ENCODE measurements around the gene QRFPR. TPM values are rescaled to one million over a fixed set of nuclear protein-coding genes. Genes with fewer than 3 reads are reported as not detected.

The QRFPR gene
- total and polyA plus RNA-seq, 10 of the 15 experiments (the other 5 are each of a cell fraction or from before 2014, with no cell fraction given): not detected

- SMC1A ChIA-PET (ENCODE audit: uncharacterized antibody, unreplicated experiment): no interaction called here
- CTCF ChIA-PET: interaction anchor here (0.9 kb wide), 1 partner anchor 27 kb away, joined by 3 read pairs; no protein-coding TSS in a partner anchor
- FAIRE-seq: no peak
- Histone ChIP-seq H3K36me3 (ENCODE audit: control insufficient read depth in 2 of 2, insufficient read depth in 2 of 2, low read length in 1 of 2) (no peaks in the 10 kb centered on the region), H3K27me3 (replicated peaks in 1 of 2; ENCODE audit: control insufficient read depth in 2 of 2, insufficient read depth in 2 of 2, low read length in 1 of 2) (no peaks in the 10 kb centered on the region; a peak in 2 of 4 replicates), H3K4me2 (ENCODE audit: control insufficient read depth, insufficient read depth) (no peak overlapping the region), H3K79me2 (ENCODE audit: control insufficient read depth, insufficient read depth, low read length) (no peaks in the 10 kb centered on the region), H3K4me1 (ENCODE audit: control insufficient read depth, insufficient read depth, low read length) (no peaks in the 10 kb centered on the region), H3K9me3 (replicated peaks; ENCODE audit: control insufficient read depth, insufficient read depth, low read length) (no peaks in the 10 kb centered on the region), H3K4me3 (no peak overlapping the region), H4K20me1 (ENCODE audit: control insufficient read depth, insufficient read depth) (no peaks in the 10 kb centered on the region), H2AFZ (ENCODE audit: control insufficient read depth, low read depth, low read length) (no peak overlapping the region), H3K27ac (ENCODE audit: control insufficient read depth, insufficient read depth) (no peak overlapping the region), H3K9ac (ENCODE audit: control insufficient read depth, insufficient read depth, low read length) (no peak overlapping the region)
- TF ChIP-seq YY1 (IDR thresholded peaks at IDR 0.05; ENCODE audit: low read depth, low read length) (no peak), ZSCAN29 (IDR thresholded peaks at IDR 0.05) (no peak), KAT2A (conservative IDR thresholded peaks at IDR 0.05; ENCODE audit: control insufficient read depth, low read depth, low read length) (no peak), WRNIP1 (IDR thresholded peaks at IDR 0.05; ENCODE audit: borderline replicate concordance, low read depth, low read length) (no peak), E2F4 (IDR thresholded peaks at IDR 0.05; ENCODE audit: low read depth, low read length) (no peak), BRCA1 (IDR thresholded peaks at IDR 0.05; ENCODE audit: low read depth, low read length) (no peak), CTCF (IDR thresholded peaks at IDR 0.05 in 2 of 3, conservative IDR thresholded peaks at IDR 0.05 in 1 of 3; ENCODE audit: control insufficient read depth in 2 of 3, extremely low read depth in 1 of 3, insufficient read depth in 1 of 3, low read depth in 3 of 3, low read length in 3 of 3) (no peak), RAD51 (IDR thresholded peaks at IDR 0.05) (no peak), BHLHE40 (IDR thresholded peaks at IDR 0.05; ENCODE audit: borderline replicate concordance in 1 of 2, low read depth in 2 of 2, low read length in 1 of 2) (no peak)
- TF ChIP-seq, protein P1, sequence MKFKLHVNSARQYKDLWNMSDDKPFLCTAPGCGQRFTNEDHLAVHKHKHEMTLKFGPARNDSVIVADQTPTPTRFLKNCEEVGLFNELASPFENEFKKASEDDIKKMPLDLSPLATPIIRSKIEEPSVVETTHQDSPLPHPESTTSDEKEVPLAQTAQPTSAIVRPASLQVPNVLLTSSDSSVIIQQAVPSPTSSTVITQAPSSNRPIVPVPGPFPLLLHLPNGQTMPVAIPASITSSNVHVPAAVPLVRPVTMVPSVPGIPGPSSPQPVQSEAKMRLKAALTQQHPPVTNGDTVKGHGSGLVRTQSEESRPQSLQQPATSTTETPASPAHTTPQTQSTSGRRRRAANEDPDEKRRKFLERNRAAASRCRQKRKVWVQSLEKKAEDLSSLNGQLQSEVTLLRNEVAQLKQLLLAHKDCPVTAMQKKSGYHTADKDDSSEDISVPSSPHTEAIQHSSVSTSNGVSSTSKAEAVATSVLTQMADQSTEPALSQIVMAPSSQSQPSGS (IDR thresholded peaks at IDR 0.05; ENCODE audit: low read length): no peak
- intact Hi-C loops (cut with micrococcal nuclease; ENCODE audit: unreplicated experiment): no loop called here
- no peak for ATAC-seq
- WGBS (ENCODE audit: insufficient coverage, insufficient replicate concordance, low lambda C conversion rate, missing lambda C conversion rate): 0% methylated on average over 1 of the region's 1 CpG
- DNase-seq (ENCODE audit: low read depth, low spot score): no peak
- BruUV-seq (replicated peaks): no TSS peak
- RAD21 ChIA-PET (ENCODE audit: unreplicated experiment): no interaction called here
- in situ Hi-C loops (cut with MboI): no loop called here
- POLR2A ChIA-PET: no interaction called here
These were observed 36.7 kb downstream of the QRFPR start for GRCh38 chr4:121344098-121344497.

Measured in GM12878 (cell line).